GM12878 (cell line): ENCODE results near the gene PROCA1. TPM values are rescaled to one million over a fixed set of nuclear protein-coding genes. Genes with fewer than 3 reads are reported as not detected.
A peak's percentile ranks its signal among the peaks of the same experiment; 100 is the strongest.

Source experiments
- ATF7 ChIP-seq: fragments of 450-650 bp; IDR thresholded peaks from 2 replicates; pipeline ENCODE4 v1.6.1; 2016; ENCODE audit warnings: low read depth, mild to moderate bottlenecking
- CBX5 ChIP-seq: sonication (generic); IDR thresholded peaks from 2 replicates; pipeline ENCODE4 v1.6.1; 2016; ENCODE audit warnings: low read depth, moderate library complexity, mild to moderate bottlenecking, inconsistent platforms
- CHD4 ChIP-seq: fragments of 200-600 bp; sonication (generic); IDR thresholded peaks from 2 replicates; pipeline ENCODE4 v1.6.1; 2016; ENCODE audit warnings: mild to moderate bottlenecking
- CREB1 ChIP-seq: IDR thresholded peaks from 2 replicates; pipeline ENCODE4 v1.6.1; 2012; ENCODE audit warnings: low read depth, mild to moderate bottlenecking, inconsistent platforms
- E2F4 ChIP-seq: IDR thresholded peaks from 2 replicates; pipeline ENCODE4 v1.6.1; 2012; ENCODE audit warnings: low read depth, low read length, improper control_type of control experiment
- FOXK2 ChIP-seq: fragments of 450-650 bp; IDR thresholded peaks from 2 replicates; pipeline ENCODE4 v1.6.1; 2017; ENCODE audit warnings: mild to moderate bottlenecking, moderate library complexity
- GABPA ChIP-seq: IDR thresholded peaks from 2 replicates; pipeline ENCODE4 v1.6.1; 2014; ENCODE audit warnings: antibody characterized with exemption, low read depth, mild to moderate bottlenecking, inconsistent platforms
- HDGF ChIP-seq: fragments of 450-650 bp; IDR thresholded peaks from 2 replicates; pipeline ENCODE4 v1.6.1; 2016; ENCODE audit warnings: antibody characterized with exemption
- JUNB ChIP-seq: IDR thresholded peaks from 2 replicates; pipeline ENCODE4 v1.6.1; 2016; ENCODE audit warnings: antibody characterized with exemption, mild to moderate bottlenecking
- NR2C2 ChIP-seq: IDR thresholded peaks from 2 replicates; pipeline ENCODE4 v1.6.1; 2011; ENCODE audit warnings: borderline replicate concordance, low read depth; ENCODE audit not compliant: control insufficient read depth, insufficient read length
- PAX5 ChIP-seq: IDR thresholded peaks from 2 replicates; pipeline ENCODE4 v1.6.1; 2011; ENCODE audit warnings: low read depth, low read length, borderline replicate concordance
- PAX8 ChIP-seq: fragments of 450-650 bp; IDR thresholded peaks from 2 replicates; pipeline ENCODE4 v1.6.1; 2017; ENCODE audit warnings: mild to moderate bottlenecking, moderate library complexity
- PML ChIP-seq: IDR thresholded peaks from 2 replicates; pipeline ENCODE4 v1.6.1; 2012; ENCODE audit warnings: low read length, inconsistent platforms
- POLR2AphosphoS2 ChIP-seq: IDR thresholded peaks from 2 replicates; pipeline ENCODE4 v1.6.1; 2011; ENCODE audit warnings: low read depth, mild to moderate bottlenecking, low read length, improper control_type of control experiment, moderate library complexity
- POU2F2 ChIP-seq: IDR thresholded peaks from 3 replicates; pipeline ENCODE4 v1.6.1; 2011; ENCODE audit warnings: low read depth, mild to moderate bottlenecking, low read length, borderline replicate concordance
- SREBF2 ChIP-seq: IDR thresholded peaks from 2 replicates; pipeline ENCODE4 v1.6.1; 2012; ENCODE audit warnings: mild to moderate bottlenecking, low read length
- TCF12 ChIP-seq: IDR thresholded peaks from 2 replicates; pipeline ENCODE4 v1.6.1; 2011; ENCODE audit warnings: low read depth, mild to moderate bottlenecking, low read length
- YBX1 ChIP-seq: fragments of 450-650 bp; IDR thresholded peaks from 2 replicates; pipeline ENCODE4 v1.6.1; 2016; ENCODE audit warnings: antibody characterized with exemption
- ZBED1 ChIP-seq: IDR thresholded peaks from 2 replicates; pipeline ENCODE4 v1.6.1; 2016; ENCODE audit warnings: borderline replicate concordance
- ZNF207 ChIP-seq: fragments of 450-650 bp; IDR thresholded peaks from 2 replicates; pipeline ENCODE4 v1.6.1; 2014; ENCODE audit warnings: antibody characterized with exemption, mild to moderate bottlenecking, borderline replicate concordance
- ZNF217 ChIP-seq: fragments of 450-650 bp; IDR thresholded peaks from 2 replicates; pipeline ENCODE4 v1.6.1; 2017; ENCODE audit warnings: antibody characterized with exemption, mild to moderate bottlenecking
- ZNF24 ChIP-seq: fragments of 450-650 bp; IDR thresholded peaks from 2 replicates; pipeline ENCODE4 v1.6.1; 2017; ENCODE audit warnings: antibody characterized with exemption, mild to moderate bottlenecking
- polyA plus RNA-seq, 11 experiments: library from polyadenylated mRNA; depleted of rRNA in 4 of 11; unstranded in 6 of 11; stranded (reverse) in 5 of 11; fragments of >200 nt; fragmentation: Nextera tagmentation in 4 of 11; fragmentation: Illumina TruSeq in 1 of 11; extraction: Ambion mirVana in 4 of 11; extraction: Trizol in 1 of 11; gene quantifications; 1 replicate in 1 of 11; 2 replicates in 10 of 11; pipeline versions ENCODE4 v1.2.1 to v1.2.3, GENCODE V29; 2011 to 2016; ENCODE audit warnings: inconsistent platforms in 2 of 11, missing spikeins in 2 of 11, low read depth in 1 of 11
- total RNA-seq, 4 experiments: library from RNA; depleted of rRNA in 3 of 4; stranded (reverse); fragments of >200 nt in 3 of 4; fragmentation: Illumina TruSeq in 1 of 4; extraction: Trizol in 1 of 4; gene quantifications; 2 replicates each; pipeline versions ENCODE4 v1.2.1 to v1.2.3, GENCODE V29; 2013 to 2021
- TF ChIP-seq, protein P1 (sequence below): IDR thresholded peaks from 2 replicates; pipeline ENCODE4 v1.6.1; 2011; ENCODE audit warnings: borderline replicate concordance, low read depth, mild to moderate bottlenecking, moderate library complexity, mixed read lengths, low read length; ENCODE audit not compliant: insufficient read depth; ENCODE audit errors: extremely low read length
- TF ChIP-seq, protein P2 (sequence below): fragments of 150-350 bp; IDR thresholded peaks from 2 replicates; pipeline ENCODE4 v1.6.1; 2016; ENCODE audit warnings: low read depth, low read length

The PROCA1 gene
- total and polyA plus RNA-seq, 10 of the 15 experiments (the other 5 are each of a cell fraction or from before 2014, with no cell fraction given), result 0.35 to 4.8 (median 1.4) TPM

- TF ChIP-seq, protein P1, sequence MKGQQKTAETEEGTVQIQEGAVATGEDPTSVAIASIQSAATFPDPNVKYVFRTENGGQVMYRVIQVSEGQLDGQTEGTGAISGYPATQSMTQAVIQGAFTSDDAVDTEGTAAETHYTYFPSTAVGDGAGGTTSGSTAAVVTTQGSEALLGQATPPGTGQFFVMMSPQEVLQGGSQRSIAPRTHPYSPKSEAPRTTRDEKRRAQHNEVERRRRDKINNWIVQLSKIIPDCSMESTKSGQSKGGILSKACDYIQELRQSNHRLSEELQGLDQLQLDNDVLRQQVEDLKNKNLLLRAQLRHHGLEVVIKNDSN, result no peak
- TF ChIP-seq YBX1, result no peak
- TF ChIP-seq JUNB, result no peak
- TF ChIP-seq ZNF24, result no peak
- no peak for TF ChIP-seq HDGF
- no peak for TF ChIP-seq SREBF2
- TF ChIP-seq POLR2AphosphoS2, result peak; percentile 59; the same call in 1 of the 2 replicates
- TF ChIP-seq ZBED1, result 0 out of 2 replicates have a peak, but pooled peaks have one; percentile 25
- peak; percentile 82 for TF ChIP-seq ZNF207
- TF ChIP-seq, protein P2, sequence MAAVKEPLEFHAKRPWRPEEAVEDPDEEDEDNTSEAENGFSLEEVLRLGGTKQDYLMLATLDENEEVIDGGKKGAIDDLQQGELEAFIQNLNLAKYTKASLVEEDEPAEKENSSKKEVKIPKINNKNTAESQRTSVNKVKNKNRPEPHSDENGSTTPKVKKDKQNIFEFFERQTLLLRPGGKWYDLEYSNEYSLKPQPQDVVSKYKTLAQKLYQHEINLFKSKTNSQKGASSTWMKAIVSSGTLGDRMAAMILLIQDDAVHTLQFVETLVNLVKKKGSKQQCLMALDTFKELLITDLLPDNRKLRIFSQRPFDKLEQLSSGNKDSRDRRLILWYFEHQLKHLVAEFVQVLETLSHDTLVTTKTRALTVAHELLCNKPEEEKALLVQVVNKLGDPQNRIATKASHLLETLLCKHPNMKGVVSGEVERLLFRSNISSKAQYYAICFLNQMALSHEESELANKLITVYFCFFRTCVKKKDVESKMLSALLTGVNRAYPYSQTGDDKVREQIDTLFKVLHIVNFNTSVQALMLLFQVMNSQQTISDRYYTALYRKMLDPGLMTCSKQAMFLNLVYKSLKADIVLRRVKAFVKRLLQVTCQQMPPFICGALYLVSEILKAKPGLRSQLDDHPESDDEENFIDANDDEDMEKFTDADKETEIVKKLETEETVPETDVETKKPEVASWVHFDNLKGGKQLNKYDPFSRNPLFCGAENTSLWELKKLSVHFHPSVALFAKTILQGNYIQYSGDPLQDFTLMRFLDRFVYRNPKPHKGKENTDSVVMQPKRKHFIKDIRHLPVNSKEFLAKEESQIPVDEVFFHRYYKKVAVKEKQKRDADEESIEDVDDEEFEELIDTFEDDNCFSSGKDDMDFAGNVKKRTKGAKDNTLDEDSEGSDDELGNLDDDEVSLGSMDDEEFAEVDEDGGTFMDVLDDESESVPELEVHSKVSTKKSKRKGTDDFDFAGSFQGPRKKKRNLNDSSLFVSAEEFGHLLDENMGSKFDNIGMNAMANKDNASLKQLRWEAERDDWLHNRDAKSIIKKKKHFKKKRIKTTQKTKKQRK, result no peak
- TF ChIP-seq CBX5, result 0 out of 2 replicates have a peak, but pooled peaks have one; percentile 39
- peak; percentile 22; the same call in 1 of the 2 replicates for TF ChIP-seq PML
- no peak for TF ChIP-seq FOXK2
- TF ChIP-seq POU2F2, result peak; percentile 69; the same call in 1 of the 3 replicates
- TF ChIP-seq PAX5, result no peak
- TF ChIP-seq E2F4, result no peak
- no peak for TF ChIP-seq ZNF217
- TF ChIP-seq GABPA, result no peak
- no peak for TF ChIP-seq PAX8
- TF ChIP-seq NR2C2, result no peak
- TF ChIP-seq CHD4, result no peak
- TF ChIP-seq ATF7, result no peak
- 0 out of 2 replicates have a peak, but pooled peaks have one; percentile 11 for TF ChIP-seq CREB1
- TF ChIP-seq TCF12, result peak; percentile 46; the same call in 1 of the 2 replicates
These were observed 38.7 kb upstream of the PROCA1 start (continued) for GRCh38 chr17:28750178-28751047.
